ENCODE measurements around the gene CLIP3. TPM values are rescaled to one million over a fixed set of nuclear protein-coding genes. Genes with fewer than 3 reads are reported as not detected.
A peak's percentile ranks its signal among the peaks of the same experiment; 100 is the strongest.
"Not testable (repeated sequence)": the region's sequence is repeated elsewhere in the genome, so short reads cannot be mapped to it uniquely, and the experiment has no call there.

Gene CLIP3
- total and polyA plus RNA-seq, 11 donors, result 1.3 to 8.0 (median 2.8) TPM

- ATAC-seq, result no peak
- no peak overlapping the region for H3K4me3 ChIP-seq
- no peak for DNase-seq
- H3K27me3 ChIP-seq, result peaks cover 7 to 52% (median 21%) of the 10 kb centered on the region in 9 donors
- H3K9me3 ChIP-seq, result peaks cover 0 to 7% (median 0%) of the 10 kb centered on the region in 12 donors
- intact Hi-C loops (cut with DNase I), result no loop called here
- H3K4me1 ChIP-seq, result peaks cover 0 to 8% (median 0%) of the 10 kb centered on the region in 12 donors
- H3K36me3 ChIP-seq, result no peaks in the 10 kb centered on the region
- WGBS, 4 donors, result 90 to 100% (median 94%) methylated on average over 1 to 5 of the region's 5 CpGs
- no peak overlapping the region for H3K27ac ChIP-seq
- no peak for TF ChIP-seq CTCF (IDR thresholded peaks at IDR 0.05)
- TF ChIP-seq POLR2A (IDR thresholded peaks at IDR 0.05), result no peak
These were observed 46.6 kb downstream of the CLIP3 start for GRCh38 chr19:35986111-35986510.

GRCh38 chr19:35983177-35983576 is 49.5 kb downstream of the CLIP3 start:
- H3K36me3 ChIP-seq, result no peaks in the 10 kb centered on the region
- peaks cover 7 to 60% (median 25%) of the 10 kb centered on the region in 9 donors for H3K27me3 ChIP-seq
- H3K27ac ChIP-seq, result no peak overlapping the region
- H3K4me3 ChIP-seq, result no peak overlapping the region
- no peaks in the 10 kb centered on the region for H3K9me3 ChIP-seq
- DNase-seq, result no peak
- TF ChIP-seq CTCF (IDR thresholded peaks at IDR 0.05), result no peak
- no peak for TF ChIP-seq POLR2A (IDR thresholded peaks at IDR 0.05)
- peaks cover 0 to 8% (median 0%) of the 10 kb centered on the region in 12 donors for H3K4me1 ChIP-seq
- no peak for ATAC-seq
- 77 to 81% (median 78%) methylated on average over 7 to 8 of the region's 8 CpGs for WGBS, 4 donors
- intact Hi-C loops (cut with DNase I), result no loop called here

GRCh38 chr19:35980997-35981396 is 51.7 kb downstream of the CLIP3 start:
- peaks cover 0 to 41% (median 13%) of the 10 kb centered on the region in 9 donors for H3K27me3 ChIP-seq
- H3K36me3 ChIP-seq; H3K27ac ChIP-seq; intact Hi-C loops (cut with DNase I); ATAC-seq; H3K4me3 ChIP-seq; DNase-seq; H3K9me3 ChIP-seq; H3K4me1 ChIP-seq: not testable (repeated sequence)
- WGBS, 4 donors, result 82 to 87% (median 84%) methylated on average over 4 of the region's 4 CpGs

- TF ChIP-seq POLR2A (IDR thresholded peaks at IDR 0.05), result no peak
- no peak for TF ChIP-seq CTCF (IDR thresholded peaks at IDR 0.05)
- no peak overlapping the region for H3K4me3 ChIP-seq
- H3K27ac ChIP-seq, result no peak overlapping the region
- no peaks in the 10 kb centered on the region for H3K36me3 ChIP-seq
- H3K9me3 ChIP-seq, result no peaks in the 10 kb centered on the region
- ATAC-seq (peak in 1 of 4 donors; percentile 25), DNase-seq (no peak)
- no peaks in the 10 kb centered on the region for H3K4me1 ChIP-seq
- peaks cover 0 to 25% (median 5%) of the 10 kb centered on the region in 9 donors for H3K27me3 ChIP-seq
- 50 to 69% (median 67%) methylated on average over 14 to 20 of the region's 20 CpGs for WGBS, 4 donors
- intact Hi-C loops (cut with DNase I), result no loop called here
These were observed 53.8 kb downstream of the CLIP3 start for GRCh38 chr19:35978832-35979365.

- ATAC-seq, result no peak
- DNase-seq, result no peak
- intact Hi-C loops (cut with DNase I), result no loop called here
These were observed 54.4 kb downstream of the CLIP3 start for GRCh38 chr19:35978271-35978670.

More at GRCh38 chr19:35978271-35978670, 54.4 kb downstream of the CLIP3 start:
- peaks cover 0 to 24% (median 5%) of the 10 kb centered on the region in 9 donors for H3K27me3 ChIP-seq
- H3K27ac ChIP-seq, result no peak overlapping the region
- H3K4me3 ChIP-seq, result no peak overlapping the region
- TF ChIP-seq POLR2A (IDR thresholded peaks at IDR 0.05) (no peak), CTCF (IDR thresholded peaks at IDR 0.05) (no peak)
- H3K36me3 ChIP-seq, result no peaks in the 10 kb centered on the region
- H3K9me3 ChIP-seq, result no peaks in the 10 kb centered on the region
- 33 to 49% (median 45%) methylated on average over 5 of the region's 5 CpGs for WGBS, 4 donors
- H3K4me1 ChIP-seq, result no peaks in the 10 kb centered on the region

Measured in heart left ventricle (tissue), 16 donors.